ENCODE results near the gene PFAS.
"Not testable (repeated sequence)": the region's sequence is repeated elsewhere in the genome, so short reads cannot be mapped to it uniquely, and the experiment has no call there.

Gene PFAS, protein sequence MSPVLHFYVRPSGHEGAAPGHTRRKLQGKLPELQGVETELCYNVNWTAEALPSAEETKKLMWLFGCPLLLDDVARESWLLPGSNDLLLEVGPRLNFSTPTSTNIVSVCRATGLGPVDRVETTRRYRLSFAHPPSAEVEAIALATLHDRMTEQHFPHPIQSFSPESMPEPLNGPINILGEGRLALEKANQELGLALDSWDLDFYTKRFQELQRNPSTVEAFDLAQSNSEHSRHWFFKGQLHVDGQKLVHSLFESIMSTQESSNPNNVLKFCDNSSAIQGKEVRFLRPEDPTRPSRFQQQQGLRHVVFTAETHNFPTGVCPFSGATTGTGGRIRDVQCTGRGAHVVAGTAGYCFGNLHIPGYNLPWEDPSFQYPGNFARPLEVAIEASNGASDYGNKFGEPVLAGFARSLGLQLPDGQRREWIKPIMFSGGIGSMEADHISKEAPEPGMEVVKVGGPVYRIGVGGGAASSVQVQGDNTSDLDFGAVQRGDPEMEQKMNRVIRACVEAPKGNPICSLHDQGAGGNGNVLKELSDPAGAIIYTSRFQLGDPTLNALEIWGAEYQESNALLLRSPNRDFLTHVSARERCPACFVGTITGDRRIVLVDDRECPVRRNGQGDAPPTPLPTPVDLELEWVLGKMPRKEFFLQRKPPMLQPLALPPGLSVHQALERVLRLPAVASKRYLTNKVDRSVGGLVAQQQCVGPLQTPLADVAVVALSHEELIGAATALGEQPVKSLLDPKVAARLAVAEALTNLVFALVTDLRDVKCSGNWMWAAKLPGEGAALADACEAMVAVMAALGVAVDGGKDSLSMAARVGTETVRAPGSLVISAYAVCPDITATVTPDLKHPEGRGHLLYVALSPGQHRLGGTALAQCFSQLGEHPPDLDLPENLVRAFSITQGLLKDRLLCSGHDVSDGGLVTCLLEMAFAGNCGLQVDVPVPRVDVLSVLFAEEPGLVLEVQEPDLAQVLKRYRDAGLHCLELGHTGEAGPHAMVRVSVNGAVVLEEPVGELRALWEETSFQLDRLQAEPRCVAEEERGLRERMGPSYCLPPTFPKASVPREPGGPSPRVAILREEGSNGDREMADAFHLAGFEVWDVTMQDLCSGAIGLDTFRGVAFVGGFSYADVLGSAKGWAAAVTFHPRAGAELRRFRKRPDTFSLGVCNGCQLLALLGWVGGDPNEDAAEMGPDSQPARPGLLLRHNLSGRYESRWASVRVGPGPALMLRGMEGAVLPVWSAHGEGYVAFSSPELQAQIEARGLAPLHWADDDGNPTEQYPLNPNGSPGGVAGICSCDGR (N-terminal part only)

GRCh38 chr17:8248751-8249607 lies at the start of gene PFAS:
Gene PFAS, plus strand, starts transcription at chr17:8249289. Its CDS starts 4,649 bp downstream, at chr17:8253938.
- peak; percentile 91 for DNase-seq

GRCh38 chr17:8204761-8205555 lies 44.1 kb upstream of the PFAS start:
- DNase-seq = no peak

DNA sequence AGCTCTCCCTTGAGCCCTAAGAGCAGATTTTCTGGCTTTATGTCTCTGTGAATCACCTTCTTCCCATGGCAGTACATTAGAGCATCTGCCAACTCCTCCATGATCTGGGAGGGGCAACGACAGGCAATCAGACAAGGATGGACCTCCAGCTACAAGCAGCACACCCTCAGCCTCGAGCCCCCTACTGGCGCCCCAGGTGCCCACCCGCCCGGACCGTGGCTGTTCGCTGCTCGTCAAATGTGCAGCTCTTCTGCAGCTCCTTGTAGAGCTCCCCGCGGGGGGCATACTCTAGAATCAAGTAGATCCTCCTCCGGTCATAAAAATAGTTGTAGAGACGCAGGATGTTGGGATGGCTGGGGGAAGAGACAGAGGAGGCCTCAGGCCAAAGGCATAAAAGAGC lies 42.6 kb upstream of the PFAS start:
- DNase-seq = no peak

- peak; percentile 96 for DNase-seq
These were observed 39.0 kb upstream of the PFAS start, which contains the start of gene AURKB for GRCh38 chr17:8209907-8210760. Gene AURKB, minus strand, starts transcription at chr17:8210575. Its CDS starts 351 bp downstream, at chr17:8210224.

- no peak for DNase-seq
These were observed 38.2 kb upstream of the PFAS start for GRCh38 chr17:8210761-8211458.

DNA sequence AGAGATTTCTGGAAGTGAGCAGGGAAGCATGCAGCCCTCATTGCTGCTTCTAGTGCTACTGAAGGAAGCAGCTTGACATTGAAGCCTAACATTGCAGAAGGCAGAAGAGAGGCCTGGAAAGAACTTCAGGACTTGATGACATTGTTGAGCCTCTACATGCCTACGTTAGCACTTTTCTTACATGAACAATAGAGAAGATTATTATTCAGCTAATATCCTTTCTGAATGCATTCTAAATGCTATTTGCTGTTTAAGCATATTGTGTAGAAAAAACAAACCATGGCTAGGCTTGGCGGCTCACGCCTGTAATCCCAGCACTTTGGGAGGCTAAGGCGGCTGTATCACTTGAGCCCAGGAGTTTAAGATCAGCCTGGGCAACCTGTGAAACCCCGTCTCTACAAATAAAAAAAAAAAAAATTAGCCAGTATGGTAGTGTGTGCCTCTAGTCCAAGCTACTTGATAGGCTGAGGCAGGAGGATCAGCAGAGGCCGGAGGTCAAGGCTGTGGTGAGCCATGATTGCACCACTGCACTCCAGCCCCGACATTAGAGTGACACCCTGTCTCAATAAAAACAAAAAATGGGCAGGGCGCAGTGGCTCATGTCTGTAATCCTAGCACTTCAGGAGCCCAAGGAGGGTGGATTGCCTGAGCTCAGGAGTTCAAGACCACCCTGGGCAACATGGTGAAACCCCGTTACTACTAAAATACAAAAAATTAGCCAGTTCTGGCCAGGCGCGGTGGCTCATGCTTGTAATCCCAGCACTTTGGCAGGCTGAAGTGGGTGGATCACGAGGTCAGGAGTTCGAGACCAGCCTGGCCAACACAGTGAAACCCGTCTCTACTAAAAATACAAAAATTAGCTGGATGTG lies 36.5 kb upstream of the PFAS start:
- no peak for DNase-seq

DNA sequence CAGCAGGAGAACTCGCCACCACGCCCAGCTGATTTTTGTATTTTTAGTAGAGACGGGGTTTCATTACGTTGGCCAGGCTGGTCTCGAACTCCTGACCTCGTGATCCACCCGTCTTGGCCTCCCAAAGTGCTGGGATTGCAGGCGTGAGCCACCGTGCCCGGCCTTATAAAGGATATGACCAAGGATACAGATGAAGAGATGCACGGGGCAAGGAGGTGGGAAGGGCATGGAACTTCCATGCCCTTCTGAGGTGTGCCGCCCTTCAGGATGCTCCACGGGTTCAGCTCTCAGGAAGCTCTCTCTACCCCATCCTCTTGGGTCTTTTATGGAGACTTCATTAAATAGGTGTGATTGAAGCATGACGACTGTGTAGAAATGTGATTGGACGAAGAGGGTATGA lies 35.1 kb upstream of the PFAS start:
- DNase-seq = not testable (repeated sequence)

DNA sequence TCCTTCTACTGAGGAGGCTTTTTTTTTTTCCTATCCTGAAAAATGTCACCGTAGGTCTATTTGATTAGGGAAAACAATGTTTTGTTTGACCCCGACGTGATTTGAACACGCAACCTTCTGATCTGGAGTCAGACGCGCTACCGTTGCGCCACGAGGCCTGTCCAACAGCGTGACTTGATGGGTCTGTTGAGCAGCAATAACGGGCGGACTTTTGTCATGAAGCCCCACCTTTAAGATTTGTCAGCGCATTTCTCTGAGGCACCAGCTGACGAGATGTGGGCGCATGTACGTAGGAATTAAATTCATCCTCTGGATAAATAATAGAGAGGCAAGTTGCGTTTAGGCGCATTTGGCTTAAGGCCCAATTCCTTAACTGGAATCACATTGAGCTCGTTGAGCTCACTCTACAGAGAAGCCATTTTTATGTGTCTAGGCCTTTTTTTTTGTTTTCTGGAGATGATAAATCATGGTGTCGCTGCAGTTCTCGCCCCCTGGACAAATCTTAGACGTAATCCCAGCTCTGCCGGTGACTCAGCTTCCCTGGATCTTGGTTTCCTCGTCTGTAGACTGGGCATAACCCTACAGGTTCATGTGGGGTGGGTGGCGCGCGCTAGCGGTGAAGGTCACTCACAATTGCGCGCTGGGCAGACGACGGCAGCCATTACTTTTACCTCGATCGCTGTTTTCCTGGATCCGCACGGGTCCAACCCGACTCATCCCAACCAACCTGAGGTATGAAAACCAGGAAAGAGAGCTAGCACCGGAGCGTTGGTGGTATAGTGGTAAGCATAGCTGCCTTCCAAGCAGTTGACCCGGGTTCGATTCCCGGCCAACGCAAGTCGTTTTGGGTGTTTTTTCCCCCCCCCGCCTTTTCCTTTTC lies 28.1 kb upstream of the PFAS start:
- peak; percentile 92 for DNase-seq

DNA sequence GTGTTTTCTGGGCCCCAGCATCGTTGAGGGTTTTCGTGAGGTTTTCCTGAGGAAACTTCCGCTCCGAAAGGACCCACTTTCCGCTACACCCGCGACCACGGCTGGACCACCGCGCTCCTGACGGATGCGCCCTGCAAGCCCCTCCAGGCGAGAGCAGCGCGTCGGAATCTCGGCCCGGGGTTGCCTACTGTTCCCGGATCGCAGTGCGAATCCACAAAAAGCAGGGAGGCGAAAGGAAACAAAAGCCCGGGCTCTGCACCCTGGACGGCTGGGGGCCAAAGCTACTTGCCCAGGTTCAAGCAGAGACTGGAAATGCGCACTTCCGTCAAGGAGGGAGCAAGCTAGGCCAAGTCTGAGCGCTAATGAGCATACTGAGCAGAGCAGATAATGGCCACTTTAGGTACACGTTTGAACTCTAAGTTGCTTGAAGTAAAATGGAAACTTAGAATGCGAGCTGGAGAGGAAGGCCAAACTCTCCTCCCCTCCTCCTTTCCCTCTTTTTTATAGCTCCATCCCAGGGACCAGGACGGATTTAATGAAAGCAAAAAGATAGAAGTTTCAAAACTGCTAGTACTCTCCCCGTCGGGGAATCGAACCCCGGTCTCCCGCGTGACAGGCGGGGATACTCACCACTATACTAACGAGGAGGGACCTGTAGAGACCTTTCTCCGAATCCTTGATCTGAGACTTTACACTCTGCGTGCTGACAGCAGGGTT lies 27.3 kb upstream of the PFAS start:
- DNase-seq = peak; percentile 93

- no peak for DNase-seq
These were observed 26.8 kb upstream of the PFAS start for GRCh38 chr17:8222380-8222629.

DNA sequence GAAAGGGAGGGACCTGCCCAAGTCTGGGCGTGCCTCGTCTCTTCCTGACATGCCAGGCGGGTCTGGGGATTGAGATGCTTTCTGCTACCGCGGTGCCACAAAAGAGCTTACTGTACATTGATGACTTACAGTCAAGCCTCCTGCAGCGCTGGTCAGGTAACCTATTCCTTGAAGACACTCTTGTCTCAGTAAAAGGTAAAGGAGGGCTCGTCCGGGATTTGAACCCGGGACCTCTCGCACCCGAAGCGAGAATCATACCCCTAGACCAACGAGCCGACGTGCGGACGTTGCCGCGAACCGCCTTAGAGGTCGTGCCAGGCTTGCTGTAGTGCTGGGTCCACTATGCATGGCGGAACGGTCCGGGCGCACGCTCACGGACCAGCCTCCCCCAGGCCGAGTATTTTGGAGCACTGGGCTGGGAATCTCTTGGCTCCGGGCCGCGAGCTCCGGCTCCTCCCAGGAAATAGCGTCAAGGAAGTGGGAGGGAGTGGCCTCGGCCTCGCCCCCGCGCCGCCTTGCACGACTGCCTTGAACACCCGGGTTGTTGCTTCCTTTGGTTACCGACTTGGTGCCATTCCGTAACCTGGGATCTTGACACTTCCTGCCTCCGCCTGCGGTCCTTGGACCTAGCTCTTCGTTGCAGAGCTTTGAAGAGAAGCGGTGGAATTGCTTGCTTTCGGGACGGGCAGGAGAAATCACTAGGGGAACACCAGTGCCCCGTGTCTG lies 26.3 kb upstream of the PFAS start:
- DNase-seq = peak; percentile 88

DNA sequence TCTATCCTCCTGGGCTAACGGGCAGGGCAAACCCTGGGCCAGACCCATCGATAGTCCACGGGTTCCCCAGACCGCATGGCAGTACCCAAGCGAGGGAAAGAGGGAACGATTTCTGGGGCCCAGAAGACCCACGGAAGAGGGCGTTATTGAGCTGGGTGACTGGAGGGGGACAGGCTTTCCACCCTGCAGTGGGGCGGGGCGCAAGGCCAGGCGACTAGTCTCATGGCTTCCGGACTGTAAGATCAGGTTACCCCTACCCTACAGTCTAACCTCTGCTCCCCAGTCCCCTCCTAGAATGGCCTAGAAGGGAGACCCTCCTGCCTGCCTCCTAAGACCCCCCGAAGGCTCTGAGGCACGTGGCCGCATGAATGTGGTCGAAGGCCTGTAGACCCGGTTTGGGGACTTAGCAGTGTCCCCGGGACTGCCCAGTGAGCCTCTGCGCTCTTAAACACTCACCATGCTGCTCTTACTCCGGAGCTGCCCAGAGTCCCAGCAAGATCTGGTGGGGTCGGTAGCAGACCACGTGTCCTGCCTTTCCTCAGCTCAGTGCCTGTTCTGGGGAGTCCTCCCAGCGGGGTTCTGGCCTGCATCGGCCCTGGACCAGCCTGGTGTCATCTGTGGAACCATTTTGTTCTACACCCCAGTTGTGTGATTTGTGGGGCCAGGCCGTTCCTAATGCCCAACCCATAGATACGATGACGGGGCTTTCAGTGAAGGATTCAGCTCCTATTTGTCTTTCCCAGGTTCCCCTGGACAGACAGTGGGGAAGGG lies 25.5 kb upstream of the PFAS start:
- peak; percentile 52 for DNase-seq

GRCh38 chr17:8224891-8225812 lies 23.9 kb upstream of the PFAS start:
- DNase-seq = no peak
